ENCODE data around the gene ARID3B. TPM values are rescaled to one million over a fixed set of nuclear protein-coding genes. Genes with fewer than 3 reads are reported as not detected.

ARID3B gene
- total and polyA plus RNA-seq, 9 donors: 1.2 to 4.9 (median 2.7) TPM

DNA sequence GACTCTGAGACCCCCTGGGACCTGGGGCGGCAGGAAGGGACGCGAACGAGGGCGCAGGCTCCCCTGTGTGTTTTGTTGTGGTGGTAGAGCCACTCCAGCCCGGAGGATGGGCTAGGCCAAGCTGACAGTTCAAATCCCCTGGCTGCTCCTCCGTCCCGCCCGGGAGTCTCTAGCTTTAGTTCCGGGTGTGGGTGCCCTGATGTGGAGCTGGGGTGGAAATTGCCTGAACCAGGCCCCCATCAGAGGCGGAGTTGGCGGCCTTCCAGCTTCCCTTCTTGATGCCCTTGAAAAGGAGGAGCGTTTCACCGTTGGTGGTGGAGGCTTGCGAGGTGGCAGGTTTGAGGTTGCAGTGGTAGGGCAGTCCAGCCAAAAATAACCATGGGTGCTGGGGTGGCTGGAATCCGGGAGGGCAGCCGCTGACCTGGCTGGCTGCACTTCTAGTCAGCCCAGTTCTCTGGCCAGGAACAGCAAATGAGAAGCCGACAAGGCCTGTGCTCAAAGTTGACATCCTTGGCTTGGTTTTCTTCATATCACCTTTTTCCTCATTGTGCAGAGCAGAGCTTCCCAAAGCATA lies 75.4 kb downstream of the ARID3B start:
- Histone ChIP-seq H3K4me1 (ENCODE audit: insufficient read depth) (peaks cover 2% of the 10 kb centered on the region), H3K4me3 (peak overlapping the region; percentile 91), H3K9me3 (no peaks in the 10 kb centered on the region), H3K27ac (peak overlapping the region; percentile 90 to 91), H3K36me3 (no peaks in the 10 kb centered on the region), H3K27me3 (no peaks in the 10 kb centered on the region)
- DNase-seq: peak; percentile 75 to 88 (median 83)
- TF ChIP-seq POLR2A (IDR thresholded peaks at IDR 0.05): no peak
- intact Hi-C loops (cut with DNase I): loop anchor here in 3 of 4 donors (2.0 to 5.0 kb wide), 3 partner anchors 74 to 159 kb away; partner anchors contain the start of gene ARID3B (in 3 of the 3)
- WGBS, 3 donors: 0 to 2% (median 0%) methylated on average over 18 of the region's 18 CpGs

DNA sequence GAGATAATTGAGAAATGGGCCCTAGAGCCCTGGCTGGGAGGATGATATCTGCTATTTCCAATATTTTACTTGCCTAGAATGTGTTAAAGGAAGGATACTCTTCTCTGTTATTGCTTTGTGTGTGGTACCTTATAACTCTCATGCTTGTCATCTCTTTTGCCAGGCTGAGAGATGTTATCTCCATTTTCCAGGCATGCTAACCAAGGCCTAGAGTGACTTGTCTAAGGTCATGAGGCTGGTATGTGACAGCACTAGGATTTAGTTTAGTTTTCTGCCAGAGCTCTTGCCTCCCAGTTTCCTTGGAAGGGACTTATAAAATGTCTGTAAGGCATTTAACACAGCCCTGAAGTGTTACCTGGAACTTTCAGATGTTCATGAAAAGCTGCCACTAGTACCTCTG lies 76.0 kb downstream of the ARID3B start:
- Histone ChIP-seq H3K27ac (peak overlapping the region in 1 of 2 donors; percentile 90), H3K4me1 (ENCODE audit: insufficient read depth) (peaks cover 2% of the 10 kb centered on the region)
- TF ChIP-seq POLR2A (IDR thresholded peaks at IDR 0.05): no peak
- TF ChIP-seq, protein P1, sequence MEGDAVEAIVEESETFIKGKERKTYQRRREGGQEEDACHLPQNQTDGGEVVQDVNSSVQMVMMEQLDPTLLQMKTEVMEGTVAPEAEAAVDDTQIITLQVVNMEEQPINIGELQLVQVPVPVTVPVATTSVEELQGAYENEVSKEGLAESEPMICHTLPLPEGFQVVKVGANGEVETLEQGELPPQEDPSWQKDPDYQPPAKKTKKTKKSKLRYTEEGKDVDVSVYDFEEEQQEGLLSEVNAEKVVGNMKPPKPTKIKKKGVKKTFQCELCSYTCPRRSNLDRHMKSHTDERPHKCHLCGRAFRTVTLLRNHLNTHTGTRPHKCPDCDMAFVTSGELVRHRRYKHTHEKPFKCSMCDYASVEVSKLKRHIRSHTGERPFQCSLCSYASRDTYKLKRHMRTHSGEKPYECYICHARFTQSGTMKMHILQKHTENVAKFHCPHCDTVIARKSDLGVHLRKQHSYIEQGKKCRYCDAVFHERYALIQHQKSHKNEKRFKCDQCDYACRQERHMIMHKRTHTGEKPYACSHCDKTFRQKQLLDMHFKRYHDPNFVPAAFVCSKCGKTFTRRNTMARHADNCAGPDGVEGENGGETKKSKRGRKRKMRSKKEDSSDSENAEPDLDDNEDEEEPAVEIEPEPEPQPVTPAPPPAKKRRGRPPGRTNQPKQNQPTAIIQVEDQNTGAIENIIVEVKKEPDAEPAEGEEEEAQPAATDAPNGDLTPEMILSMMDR (IDR thresholded peaks at IDR 0.05): no peak
- TF ChIP-seq EP300 (IDR thresholded peaks at IDR 0.05): no peak

DNA sequence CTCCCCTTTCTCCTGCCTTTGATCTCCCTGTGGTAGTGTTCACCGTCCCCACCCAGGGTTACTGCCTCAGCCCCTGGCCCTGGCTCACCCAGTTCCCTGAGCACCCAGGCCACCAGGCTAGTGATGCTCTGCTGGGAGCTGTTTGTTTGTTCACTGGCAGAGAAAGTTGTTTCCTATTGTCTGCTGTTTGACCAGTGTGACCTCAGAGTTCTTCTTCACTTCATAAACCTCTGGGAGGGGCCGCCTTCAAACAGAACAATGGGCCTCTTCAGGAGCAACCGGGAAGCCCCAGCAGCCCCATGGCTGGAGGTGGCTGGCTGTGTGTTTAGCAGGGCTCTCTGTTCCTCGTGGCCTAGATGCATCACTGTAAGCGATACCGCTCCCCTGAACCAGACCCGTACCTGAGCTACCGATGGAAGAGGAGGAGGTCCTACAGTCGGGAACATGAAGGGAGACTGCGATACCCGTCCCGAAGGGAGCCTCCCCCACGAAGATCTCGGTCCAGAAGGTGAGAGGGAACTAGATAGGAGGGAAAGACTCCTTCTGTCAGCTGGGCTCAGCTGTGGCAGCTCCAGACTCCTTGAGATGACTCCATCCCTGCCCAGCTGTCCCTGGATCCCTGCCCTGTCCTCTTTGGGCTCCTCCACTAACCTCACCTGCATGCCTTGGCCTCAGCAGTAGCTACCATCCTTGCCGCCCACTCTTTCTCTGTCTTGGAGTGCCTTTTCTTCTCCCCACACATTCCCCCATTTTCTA lies 78.0 kb downstream of the ARID3B start:
- intact Hi-C loops (cut with DNase I): loop anchor here in 2 of 4 donors (5.0 kb wide), 2 partner anchors 77 to 162 kb away; partner anchors contain the start of gene ARID3B (in 2 of the 2)
- H3K36me3 ChIP-seq: no peaks in the 10 kb centered on the region
- no peaks in the 10 kb centered on the region for H3K9me3 ChIP-seq
- no peak overlapping the region for H3K27ac ChIP-seq
- TF ChIP-seq, protein P1 (IDR thresholded peaks at IDR 0.05): no peak
- TF ChIP-seq POLR2A (IDR thresholded peaks at IDR 0.05) (no peak), EP300 (IDR thresholded peaks at IDR 0.05) (no peak)
- no peaks in the 10 kb centered on the region for H3K27me3 ChIP-seq
- WGBS, 3 donors: 58 to 73% (median 64%) methylated on average over 14 to 15 of the region's 15 CpGs
- DNase-seq: peak in 1 of 5 donors; percentile 7
- peaks cover 2% of the 10 kb centered on the region for H3K4me1 ChIP-seq (ENCODE audit: insufficient read depth)
- H3K4me3 ChIP-seq: no peak overlapping the region

More for the DNA sequence above, 76.0 kb downstream of the ARID3B start:
- intact Hi-C loops (cut with DNase I): loop anchor here in 3 of 4 donors (2.0 to 5.0 kb wide), 3 partner anchors 75 to 160 kb away; partner anchors contain the start of gene ARID3B (in 3 of the 3)
- H3K36me3 ChIP-seq: no peaks in the 10 kb centered on the region
- H3K4me3 ChIP-seq: peak overlapping the region; percentile 91
- no peaks in the 10 kb centered on the region for H3K27me3 ChIP-seq
- DNase-seq: no peak
- no peaks in the 10 kb centered on the region for H3K9me3 ChIP-seq

DNA sequence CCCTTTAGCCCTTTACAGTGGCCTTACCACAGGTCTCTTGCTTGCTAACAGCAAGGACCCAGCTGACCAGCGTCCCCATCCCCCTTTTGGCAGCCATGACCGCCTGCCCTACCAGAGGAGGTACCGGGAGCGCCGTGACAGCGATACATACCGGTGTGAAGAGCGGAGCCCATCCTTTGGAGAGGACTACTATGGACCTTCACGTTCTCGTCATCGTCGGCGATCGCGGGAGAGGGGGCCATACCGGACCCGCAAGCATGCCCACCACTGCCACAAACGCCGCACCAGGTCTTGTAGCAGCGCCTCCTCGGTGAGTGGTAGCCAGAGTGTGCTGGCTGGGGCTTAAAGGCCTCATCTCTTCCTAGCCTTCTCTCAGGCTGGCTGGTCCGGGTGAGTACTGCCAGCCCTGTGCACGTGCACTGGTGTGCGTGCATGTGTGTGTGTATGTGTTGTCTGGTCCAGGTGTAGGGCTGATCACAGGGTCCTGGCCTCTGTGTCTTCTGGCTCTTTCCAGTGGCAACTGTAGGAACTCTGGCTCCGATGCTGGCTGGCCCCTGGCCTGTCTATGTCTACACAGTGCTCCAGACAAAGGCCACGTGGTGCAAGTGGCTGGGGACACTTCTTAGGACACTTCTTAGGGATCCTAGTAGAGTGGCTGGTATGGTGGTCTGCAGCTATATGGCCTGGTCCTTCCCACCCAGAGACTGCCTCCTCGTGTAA lies 79.1 kb downstream of the ARID3B start:
- H3K4me3 ChIP-seq: no peak overlapping the region

More for the DNA sequence above, 79.1 kb downstream of the ARID3B start:
- H3K4me1 ChIP-seq (ENCODE audit: insufficient read depth): peaks cover 2% of the 10 kb centered on the region
- 86 to 87% (median 86%) methylated on average over 27 of the region's 27 CpGs for WGBS, 3 donors
- no peaks in the 10 kb centered on the region for H3K9me3 ChIP-seq
- H3K27ac ChIP-seq: no peak overlapping the region
- H3K27me3 ChIP-seq: no peaks in the 10 kb centered on the region
- no peaks in the 10 kb centered on the region for H3K36me3 ChIP-seq
- intact Hi-C loops (cut with DNase I): loop anchor here in 3 of 4 donors (5.0 to 10.0 kb wide), 3 partner anchors 78 to 235 kb away; partner anchors contain the start of gene ARID3B (in 2 of the 3)
- TF ChIP-seq, protein P1 (IDR thresholded peaks at IDR 0.05): no peak
- TF ChIP-seq EP300 (IDR thresholded peaks at IDR 0.05) (no peak), POLR2A (IDR thresholded peaks at IDR 0.05) (no peak)
- no peak for DNase-seq
